Measurements from ENCODE around the gene CCDC43.
A peak's percentile ranks its signal among the peaks of the same experiment; 100 is the strongest.
"Not testable (repeated sequence)": the region's sequence is repeated elsewhere in the genome, so short reads cannot be mapped to it uniquely, and the experiment has no call there.

Gene CCDC43

GRCh38 chr17:44688675-44689476 lies 700 bp downstream of the CCDC43 start:
- Mint-ChIP-seq H3K27ac (peak overlapping the region; percentile 98), H3K4me1 (peaks cover 21% of the 10 kb centered on the region), H3K9me3 (no peaks in the 10 kb centered on the region), H3K36me3 (ENCODE audit: low read depth) (peaks cover 8% of the 10 kb centered on the region), H3K4me3 (peak overlapping the region; percentile 96), H3K27me3 (ENCODE audit: low read depth, poor library complexity) (peaks cover 12% of the 10 kb centered on the region)
- no peak for DNase-seq
- no peak for TF ChIP-seq CTCF (IDR thresholded peaks at IDR 0.05)

GRCh38 chr17:44688200-44688599 lies 1.4 kb downstream of the CCDC43 start:
- H3K4me1 Mint-ChIP-seq, result peaks cover 21% of the 10 kb centered on the region
- peak overlapping the region; percentile 96 for H3K4me3 Mint-ChIP-seq
- no peak for TF ChIP-seq CTCF (IDR thresholded peaks at IDR 0.05)
- H3K9me3 Mint-ChIP-seq, result no peaks in the 10 kb centered on the region
- no peak for DNase-seq
- peaks cover 15% of the 10 kb centered on the region for H3K36me3 Mint-ChIP-seq (ENCODE audit: low read depth)
- peaks cover 12% of the 10 kb centered on the region for H3K27me3 Mint-ChIP-seq (ENCODE audit: low read depth, poor library complexity)
- no peak overlapping the region for H3K27ac Mint-ChIP-seq

GRCh38 chr17:44687756-44688155 lies 1.8 kb downstream of the CCDC43 start:
- Mint-ChIP-seq H3K9me3 (no peaks in the 10 kb centered on the region), H3K4me1 (peaks cover 21% of the 10 kb centered on the region), H3K27ac (no peak overlapping the region), H3K36me3 (ENCODE audit: low read depth) (peaks cover 19% of the 10 kb centered on the region), H3K27me3 (ENCODE audit: low read depth, poor library complexity) (peaks cover 12% of the 10 kb centered on the region), H3K4me3 (peak overlapping the region; percentile 6)
- no peak for TF ChIP-seq CTCF (IDR thresholded peaks at IDR 0.05)
- no peak for DNase-seq

GRCh38 chr17:44683303-44683702 lies 6.3 kb downstream of the CCDC43 start:
- not testable (repeated sequence) for H3K4me3 Mint-ChIP-seq; H3K27me3 Mint-ChIP-seq (ENCODE audit: low read depth, poor library complexity); H3K4me1 Mint-ChIP-seq; H3K9me3 Mint-ChIP-seq; DNase-seq; H3K27ac Mint-ChIP-seq
- H3K36me3 Mint-ChIP-seq (ENCODE audit: low read depth), result peaks cover 43% of the 10 kb centered on the region

GRCh38 chr17:44677136-44677535 lies 12.4 kb downstream of the CCDC43 start:
- Mint-ChIP-seq H3K9me3 (no peaks in the 10 kb centered on the region), H3K4me3 (no peak overlapping the region), H3K36me3 (ENCODE audit: low read depth) (peaks cover 34% of the 10 kb centered on the region), H3K4me1 (peaks cover 5% of the 10 kb centered on the region), H3K27me3 (ENCODE audit: low read depth, poor library complexity) (no peaks in the 10 kb centered on the region), H3K27ac (peak overlapping the region; percentile 20)
- DNase-seq, result no peak
- TF ChIP-seq CTCF (IDR thresholded peaks at IDR 0.05), result no peak

- peaks cover 17% of the 10 kb centered on the region for H3K36me3 Mint-ChIP-seq (ENCODE audit: low read depth)
These were observed 15.7 kb downstream of the CCDC43 start for GRCh38 chr17:44673893-44674292.

More at GRCh38 chr17:44673893-44674292, 15.7 kb downstream of the CCDC43 start:
- DNase-seq, result no peak
- Mint-ChIP-seq H3K27me3 (ENCODE audit: low read depth, poor library complexity) (no peaks in the 10 kb centered on the region), H3K4me3 (no peak overlapping the region), H3K4me1 (peaks cover 5% of the 10 kb centered on the region), H3K9me3 (no peaks in the 10 kb centered on the region), H3K27ac (no peak overlapping the region)
- TF ChIP-seq CTCF (IDR thresholded peaks at IDR 0.05), result no peak

Data from nephron progenitor cell (in vitro differentiated cells).